ENCODE measurements around the gene SIRT3.
A peak's percentile ranks its signal among the peaks of the same experiment; 100 is the strongest.

Gene SIRT3

DNA sequence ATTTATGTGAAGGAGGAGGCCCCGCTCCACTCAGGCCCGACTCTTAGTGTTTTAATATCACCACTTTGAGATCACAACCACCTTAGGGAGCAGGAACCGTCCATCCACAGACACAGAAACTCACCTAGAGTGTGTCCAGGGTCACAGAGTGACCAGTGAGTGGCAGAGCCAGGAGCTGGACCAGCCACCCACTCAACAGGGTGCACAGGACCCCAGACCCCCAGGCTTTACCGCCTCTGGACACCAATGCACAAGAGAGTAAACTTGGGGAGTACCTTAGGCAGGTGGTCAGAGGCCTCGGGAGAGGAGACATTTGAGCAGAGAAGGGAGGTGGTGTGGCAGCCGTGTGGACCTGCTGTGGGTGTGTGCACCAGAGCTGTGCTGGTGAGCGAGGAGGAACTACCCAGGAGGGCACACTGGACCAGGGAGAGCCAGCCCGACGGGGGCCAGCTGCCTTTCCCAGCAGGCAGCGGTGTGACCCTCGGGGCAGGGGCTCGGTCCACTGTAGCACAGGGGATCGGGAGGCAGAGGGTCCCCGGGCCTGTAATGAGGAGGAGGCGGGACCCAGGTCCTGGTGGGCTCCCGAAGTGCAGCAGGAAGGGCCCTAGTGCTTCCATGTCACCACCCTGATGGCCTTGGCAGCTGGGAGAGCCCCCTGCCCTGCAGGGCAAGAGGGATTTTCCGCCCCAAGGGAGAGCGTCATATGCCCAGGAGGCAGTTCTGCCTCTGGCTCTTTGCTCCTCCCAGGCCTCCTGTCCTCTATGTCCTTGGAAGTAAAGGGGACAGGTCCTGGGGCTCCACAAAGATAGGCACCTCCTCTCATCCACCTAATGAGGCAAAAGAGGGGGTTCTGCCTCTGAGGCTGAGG is 34.5 kb upstream of the SIRT3 start:
- no peak for DNase-seq

DNA sequence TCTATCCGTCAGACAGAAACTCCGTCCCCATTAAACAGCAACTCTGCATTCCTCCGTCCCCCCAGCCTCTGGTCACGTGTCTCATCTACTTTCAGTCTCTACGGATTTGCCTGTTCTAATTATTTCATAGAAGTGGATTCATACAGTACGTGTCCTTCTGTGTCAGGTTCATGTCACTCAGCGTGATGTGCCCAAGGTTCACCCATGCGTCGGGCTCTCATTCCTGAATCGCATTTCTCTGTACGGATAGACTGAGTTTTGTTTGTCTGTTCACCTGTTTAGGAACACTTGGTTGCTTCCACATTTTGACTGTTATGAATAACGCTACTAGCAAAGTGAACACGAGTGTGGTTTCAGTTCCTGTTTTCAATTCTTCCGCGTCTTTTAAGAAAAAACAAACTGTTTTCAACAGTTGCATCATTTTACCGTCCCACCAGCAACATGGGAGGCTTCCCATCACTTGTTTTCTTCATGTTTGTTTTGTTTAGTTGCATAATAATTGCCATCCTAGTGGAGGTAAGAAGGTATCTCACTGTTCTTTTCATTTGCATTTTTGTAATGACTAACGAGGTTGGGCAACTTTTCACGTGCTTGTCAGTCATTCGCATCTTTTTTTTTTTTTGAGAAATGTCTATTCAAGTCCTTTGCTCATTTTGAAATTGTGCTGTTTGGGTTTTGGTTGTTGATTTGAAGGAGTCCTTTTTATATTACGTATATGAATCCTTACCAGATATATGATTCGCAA is 33.2 kb upstream of the SIRT3 start:
- DNase-seq = peak; percentile 66

DNA sequence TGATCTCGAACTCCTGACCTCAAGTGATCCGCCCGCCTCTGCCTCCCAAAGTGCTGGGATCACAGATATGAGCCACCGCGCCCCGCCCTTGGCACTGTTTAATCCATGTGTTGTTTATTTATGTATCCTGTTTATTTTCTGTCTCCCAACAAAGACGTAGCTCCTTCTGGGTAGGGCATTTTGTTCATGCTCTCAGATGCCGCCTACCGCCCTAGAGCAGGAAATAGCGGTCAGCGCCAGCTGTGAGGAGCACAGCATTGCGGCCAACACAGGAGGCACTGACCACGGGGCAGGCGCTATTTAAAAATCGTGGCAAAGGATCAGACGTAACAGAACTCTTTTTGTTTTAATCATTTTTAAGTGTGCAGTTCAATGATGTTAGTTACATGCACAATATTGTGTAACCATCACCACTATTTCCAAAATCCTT is 32.6 kb upstream of the SIRT3 start:
- peak; percentile 45 for DNase-seq

DNA sequence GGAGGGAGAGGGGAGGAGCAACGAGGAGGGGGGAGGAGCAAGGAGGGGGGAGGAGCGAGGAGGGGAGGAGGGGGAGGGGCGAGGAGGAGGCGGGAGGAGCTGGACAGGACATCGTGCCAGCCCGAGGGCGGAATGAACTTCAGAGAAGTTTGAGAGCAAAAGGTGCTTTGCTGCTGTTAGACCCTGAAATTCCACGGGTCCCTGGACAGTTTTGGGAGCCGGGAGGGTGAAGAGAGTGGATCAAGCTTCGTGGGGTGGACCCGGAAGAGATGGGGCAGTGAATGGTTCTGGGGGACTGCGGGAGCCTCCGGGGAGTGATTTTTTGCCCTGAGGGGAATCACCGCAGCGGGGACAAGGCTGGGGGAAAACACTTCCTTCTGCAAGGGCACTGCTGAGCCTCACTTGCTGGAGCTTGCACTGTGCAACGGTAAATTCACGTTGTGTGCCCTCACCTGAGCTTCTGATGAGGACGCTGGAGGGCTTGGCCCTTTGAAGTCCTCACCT is 31.4 kb upstream of the SIRT3 start:
- DNase-seq = peak; percentile 47

DNA sequence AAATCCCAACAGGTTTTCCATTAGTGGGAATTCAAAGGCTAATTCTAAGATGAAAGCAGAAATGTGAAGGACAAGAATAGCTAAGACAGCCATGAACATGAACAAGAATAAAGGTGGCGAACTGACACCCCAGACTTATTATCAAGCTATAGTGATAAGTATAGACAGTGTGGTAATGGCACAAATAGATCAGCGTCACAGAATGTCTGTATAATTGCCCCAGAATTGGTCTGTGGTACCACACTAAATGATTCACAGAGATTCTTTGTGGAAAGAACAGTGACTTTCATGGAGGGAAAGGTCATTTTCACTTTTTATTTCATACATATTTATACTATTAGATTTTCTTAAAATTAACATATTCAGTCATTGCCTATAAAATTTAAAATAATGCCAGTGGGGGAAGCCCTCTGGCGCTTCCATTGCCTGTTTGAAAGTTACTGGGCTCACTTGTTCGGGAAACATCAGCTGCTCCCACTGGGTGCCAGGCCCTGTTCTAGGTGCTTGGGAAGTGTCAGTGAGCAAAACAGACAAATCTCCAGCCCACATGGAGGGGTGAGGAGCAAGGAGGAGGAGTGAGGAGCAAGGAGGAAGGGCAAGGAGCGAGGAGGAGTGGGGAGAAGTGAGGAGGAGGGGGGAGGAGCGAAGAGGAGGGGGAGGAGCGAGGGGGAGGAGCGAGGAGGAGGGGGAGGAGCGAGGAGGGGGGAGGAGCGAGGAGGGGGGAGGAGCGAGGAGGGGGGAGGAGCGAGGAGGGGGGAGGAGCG is 30.7 kb upstream of the SIRT3 start:
- DNase-seq = peak; percentile 36

DNA sequence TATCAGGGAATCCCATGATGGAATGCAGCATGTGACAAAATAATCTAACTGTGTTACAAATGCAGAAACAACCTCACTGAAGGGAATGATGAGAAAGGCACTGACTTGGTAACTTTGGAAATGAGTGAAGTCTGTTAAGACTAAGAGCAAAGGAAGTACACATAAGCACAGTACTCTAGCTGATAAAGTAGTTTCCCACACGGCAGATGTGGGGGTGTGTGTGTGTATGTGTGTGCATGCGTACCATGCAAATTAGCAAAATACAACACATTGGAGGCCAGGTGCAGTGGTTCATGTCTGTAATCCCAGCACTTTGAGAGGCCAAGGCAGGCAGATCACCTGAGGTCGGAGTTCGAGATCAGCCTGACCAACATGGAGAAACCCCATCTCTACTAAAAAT is 25.5 kb upstream of the SIRT3 start:
- no peak for DNase-seq

DNA sequence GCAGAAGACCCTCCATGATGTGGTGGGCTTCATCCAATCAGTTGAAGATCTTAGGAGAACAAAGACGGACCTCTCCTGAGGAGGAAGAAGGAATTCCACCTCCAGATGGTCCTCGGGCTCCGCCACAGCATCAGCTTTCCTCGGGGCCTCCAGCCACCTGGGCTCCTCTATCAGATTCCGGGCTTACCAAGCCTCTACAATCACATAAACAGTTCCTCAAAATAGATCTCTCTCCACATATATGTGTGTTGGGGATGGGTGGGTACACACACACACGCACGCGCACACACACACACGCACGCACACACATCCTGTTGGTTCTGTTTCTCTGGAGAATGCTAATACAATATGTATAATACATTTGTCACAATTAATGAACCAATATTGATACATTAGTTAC is 23.3 kb upstream of the SIRT3 start:
- DNase-seq = no peak

DNA sequence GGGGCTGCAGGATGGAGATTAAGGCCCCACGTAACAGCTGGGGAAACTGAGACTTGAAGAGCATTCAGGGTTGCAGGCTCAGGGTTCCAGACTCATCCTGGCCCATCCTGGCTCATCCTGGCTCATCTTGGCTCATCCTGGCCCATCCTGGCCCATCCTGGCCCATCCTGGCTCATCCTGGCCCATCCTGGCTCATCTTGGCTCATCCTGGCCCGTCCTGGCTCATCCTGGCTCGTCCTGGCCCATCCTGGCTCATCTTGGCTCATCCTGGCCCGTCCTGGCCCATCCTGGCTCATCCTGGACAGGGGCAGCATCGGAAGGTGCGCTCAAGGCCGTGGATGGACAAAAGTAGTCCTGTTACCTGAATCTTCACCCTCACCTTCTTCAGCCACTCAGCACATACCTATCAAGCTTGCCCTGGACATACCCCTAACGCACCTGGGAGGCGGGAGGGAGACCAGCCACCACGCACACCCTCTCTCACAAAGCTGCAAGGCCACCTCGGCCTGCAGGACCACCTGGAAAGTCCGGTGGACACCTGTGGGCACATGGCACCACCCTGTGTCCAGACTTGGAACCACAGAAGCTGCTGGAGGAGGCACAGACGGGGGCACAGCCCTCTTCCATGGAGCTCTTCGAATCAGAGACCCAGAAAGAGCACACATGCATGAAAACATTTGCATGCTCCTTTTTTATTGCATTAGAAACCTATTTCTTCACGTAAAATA is 21.8 kb upstream of the SIRT3 start:
- no peak for DNase-seq

DNA sequence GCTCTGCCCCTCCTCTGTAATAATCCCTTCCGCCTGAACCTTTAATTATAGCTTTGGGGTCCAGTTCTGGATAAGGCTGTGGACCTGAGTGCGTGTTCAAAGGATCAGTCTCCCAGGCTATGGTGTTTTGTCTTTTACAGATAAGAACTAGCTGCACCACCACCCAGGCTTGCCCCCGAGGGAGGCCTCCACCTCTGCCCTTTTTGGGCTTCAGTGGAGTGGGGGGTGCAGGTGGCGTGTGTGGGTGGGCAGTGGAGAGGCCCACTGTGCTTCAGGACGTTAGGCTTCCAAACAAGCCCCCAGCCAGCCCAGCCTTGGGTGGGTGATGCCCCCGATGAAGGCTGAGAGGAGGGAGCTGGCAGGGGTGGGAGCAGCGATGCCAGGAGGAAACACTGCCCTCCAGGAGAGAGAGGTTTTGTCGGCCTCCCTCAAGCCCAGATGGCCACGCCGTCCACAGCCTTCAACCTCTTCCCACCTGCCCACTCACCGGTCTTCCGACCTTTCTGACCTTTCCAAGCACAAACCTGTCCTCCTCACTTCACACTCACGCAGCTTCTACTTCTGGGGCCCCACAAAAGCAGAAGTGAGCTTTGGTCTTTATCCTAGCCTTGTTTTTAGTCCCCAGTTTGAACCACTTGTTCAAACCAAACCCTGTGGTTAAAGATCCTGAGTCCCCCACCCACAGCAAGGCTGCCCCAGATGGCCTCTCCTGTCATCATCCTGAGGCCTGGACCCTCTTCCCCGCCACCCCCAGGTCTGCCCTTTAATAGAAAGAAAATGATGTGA is 21.0 kb upstream of the SIRT3 start:
- no peak for DNase-seq

DNA sequence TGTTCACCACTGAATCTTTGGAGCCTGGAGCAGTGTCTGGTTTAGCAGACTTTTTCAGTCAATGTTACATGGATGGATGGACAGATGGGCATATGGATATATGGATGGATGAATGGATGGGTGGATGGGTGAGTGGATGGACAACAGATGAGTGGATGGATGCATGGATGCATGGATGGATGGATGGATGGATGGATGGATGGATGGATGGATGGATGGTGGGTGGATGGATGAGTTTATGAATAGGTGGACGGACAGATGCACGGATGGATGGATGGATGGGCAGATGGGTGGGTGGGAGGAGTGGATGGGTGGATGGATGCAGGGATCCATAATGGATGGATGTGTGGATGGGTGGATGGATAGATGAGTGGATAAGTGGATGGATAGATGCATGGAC is 19.7 kb upstream of the SIRT3 start:
- no peak for DNase-seq

DNA sequence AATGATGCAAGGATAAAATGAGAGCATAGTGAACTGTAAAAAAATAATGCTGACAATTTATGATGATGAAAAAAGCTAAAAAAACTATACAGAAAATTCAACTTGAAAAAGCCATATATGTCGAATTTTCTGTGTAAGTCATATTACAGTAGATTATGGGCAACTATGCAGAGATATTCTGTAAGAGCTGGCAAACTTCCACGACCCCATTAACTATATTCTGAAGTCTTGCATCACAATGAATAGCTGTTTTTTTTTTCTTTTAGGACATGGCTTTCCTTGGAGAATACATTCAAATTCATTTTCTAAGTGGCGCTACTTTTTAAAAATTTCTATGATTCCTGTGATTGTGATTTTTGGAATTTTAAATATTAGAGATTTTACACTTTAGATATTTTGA is 19.0 kb upstream of the SIRT3 start:
- DNase-seq = no peak

DNA sequence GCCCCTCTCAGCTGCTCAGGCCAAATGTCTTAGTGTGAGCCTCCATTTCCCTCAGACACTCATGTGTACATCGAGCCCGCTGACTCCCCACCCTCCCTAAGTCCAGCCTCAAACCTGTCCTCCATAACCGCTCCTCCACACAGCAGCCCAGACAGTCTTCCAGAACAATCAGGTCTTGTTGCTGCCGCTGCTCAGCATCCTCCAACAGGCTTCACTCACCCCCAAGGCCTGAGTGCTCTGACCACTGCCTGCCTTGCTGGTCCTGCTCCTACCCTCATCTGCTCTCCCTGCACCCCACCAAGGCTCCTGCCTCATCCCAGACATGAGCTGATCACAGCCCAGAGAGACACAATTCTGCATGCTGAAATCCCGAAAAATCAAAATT is 17.7 kb upstream of the SIRT3 start:
- DNase-seq = no peak

DNA sequence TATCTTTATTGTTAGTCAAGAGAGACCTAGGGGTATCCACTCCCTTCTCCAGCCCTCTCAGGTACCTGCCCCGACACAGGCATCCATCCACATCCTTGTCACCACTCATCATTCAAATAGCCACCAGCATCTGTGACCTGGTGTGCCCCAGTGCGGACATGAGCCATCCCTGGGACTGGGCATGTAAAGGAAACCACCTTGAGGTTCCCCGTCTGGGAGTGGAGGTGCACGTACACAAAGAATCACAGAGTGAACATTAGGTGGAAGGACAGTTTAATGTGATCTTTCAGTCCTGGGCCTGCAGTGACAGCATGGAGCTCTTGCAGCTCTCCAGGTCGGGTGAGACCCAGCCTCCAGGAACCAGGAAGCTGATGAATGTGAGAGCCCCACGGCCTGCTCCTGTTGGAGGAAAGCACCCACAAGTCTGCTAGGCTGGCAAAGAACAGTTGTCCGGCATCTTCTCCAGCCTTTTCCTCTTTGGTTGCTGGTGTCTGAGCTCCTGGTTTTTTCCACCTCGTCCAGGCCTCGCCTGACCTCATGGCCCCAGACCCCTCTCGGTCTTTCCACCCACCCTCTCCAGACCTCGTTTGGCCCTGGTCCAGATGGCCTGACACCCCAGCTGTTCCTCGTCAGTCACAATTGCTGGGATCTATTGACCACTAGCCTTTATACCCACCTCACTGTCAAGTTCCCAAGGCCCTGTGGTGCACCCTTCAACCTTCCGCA is 17.2 kb upstream of the SIRT3 start:
- DNase-seq = no peak

DNA sequence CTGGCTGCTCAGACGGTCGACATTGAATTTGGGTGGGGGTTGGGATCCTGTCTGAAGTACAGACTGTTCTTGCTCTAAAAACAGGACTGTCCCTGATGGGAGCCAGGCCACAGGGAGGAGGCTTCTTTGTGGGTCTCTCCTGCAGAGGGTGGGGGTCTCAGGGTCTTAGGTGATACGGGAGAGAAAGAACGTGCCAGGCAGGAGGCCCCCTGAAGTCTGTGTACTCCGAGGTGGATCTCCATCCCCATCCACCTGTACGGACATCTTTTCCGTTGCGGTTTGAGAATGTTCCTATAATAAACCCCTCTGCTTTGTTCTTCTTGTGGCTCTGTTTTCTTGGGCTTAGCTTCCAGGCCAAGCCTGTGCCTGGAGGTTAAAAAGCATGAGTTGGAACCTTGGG is 16.5 kb upstream of the SIRT3 start:
- no peak for DNase-seq

DNA sequence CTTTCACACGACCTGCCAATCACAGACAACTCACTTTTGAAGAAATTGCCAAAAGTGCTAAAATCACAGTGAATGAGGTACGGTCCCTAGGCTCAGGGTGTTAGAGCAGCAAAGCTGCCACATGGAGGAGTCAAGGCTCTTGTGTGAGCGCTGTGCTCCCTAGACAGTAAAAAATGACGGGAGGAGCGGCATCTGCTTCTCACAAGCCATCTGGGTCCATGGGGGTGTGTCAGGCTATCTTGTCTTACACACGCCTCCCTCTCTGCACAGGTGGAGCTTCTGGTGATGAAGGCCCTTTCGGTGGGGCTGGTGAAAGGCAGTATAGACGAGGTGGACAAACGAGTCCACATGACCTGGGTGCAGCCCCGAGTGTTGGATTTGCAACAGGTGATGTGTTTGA is 15.4 kb upstream of the SIRT3 start:
- no peak for DNase-seq

DNA sequence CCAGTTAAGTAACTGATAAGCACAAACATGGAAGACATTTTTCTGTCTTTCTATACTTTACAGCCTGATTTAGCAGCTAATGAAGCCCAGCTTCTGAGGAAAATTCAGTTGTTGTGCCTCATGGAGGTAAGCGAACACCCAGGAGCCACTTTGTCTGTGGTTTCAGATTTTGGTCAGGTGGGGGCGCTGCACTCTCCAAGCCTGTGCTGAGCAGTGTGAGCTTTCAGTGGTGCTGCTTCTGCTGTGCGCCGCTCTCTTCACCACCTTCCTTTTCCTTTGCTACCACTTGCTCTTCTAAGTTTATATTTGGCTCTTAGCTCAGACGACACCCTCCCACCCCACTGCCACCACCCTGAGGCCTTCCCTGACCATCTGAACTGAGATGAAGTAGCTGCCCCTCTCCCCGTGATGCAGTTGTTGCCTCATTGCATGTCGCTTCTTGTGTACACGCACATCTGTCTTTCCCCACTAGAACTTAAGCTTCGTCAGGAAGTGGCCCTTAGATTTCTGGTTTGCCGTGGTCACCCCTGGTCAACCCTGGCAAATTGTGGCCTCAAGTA is 14.7 kb upstream of the SIRT3 start:
- DNase-seq = peak; percentile 80

DNA sequence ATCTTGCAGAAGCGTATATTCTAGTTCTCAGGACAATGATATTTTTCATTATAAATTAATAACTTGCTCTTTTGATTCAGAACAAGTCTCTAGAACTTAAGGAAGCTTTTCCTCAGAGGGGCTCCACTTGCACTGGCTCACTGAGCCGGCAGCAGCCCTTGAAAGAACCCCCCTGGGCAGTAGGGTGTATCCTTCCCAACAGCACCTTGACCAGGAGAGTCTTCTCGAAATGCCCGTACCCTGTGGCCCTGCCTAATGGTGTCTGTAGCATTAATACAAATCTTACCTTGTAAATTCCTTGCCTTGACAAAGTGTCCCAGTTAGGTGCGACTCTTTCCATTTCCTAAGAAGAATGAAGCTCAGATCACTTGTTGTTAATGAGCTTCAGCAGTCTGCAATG is 14.1 kb upstream of the SIRT3 start:
- DNase-seq = no peak

DNA sequence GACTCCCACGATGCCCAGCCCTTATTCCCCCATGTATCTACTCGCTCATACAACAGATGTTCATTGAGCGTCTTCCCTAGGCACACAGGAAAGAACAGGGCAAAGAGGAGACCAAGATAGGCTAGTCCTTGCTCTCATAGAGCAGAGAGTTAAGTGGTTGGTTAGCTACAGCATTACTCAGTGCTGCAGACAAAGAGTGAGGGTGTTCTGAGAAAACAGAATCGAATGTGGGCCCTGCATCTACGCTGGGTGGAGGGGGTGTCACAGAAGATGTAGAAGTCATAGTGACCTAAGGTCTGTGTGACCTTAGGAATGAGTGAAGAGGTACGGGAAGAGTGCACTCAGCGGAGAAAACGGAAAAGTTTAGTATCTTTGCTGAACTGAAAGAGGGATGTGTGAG is 12.9 kb upstream of the SIRT3 start:
- no peak for DNase-seq

DNA sequence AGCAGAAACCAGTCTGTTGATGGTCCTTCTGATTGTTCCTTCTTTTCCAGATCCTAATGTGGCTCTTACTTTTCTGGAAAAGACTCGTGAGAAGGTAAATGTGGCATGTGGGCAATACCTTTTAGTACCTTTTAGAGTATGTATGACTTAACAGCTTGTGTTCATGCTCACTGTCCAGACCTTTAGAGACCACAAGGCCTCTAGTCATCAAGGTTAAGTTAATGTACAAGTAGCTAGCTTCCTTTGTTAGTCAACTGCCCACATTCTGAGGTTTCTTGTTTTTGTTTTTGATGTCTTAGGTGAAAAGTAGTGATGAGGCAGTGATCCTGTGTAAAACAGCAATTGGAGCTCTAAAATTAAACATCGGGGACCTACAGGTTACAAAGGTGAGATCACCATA is 8.2 kb upstream of the SIRT3 start:
- DNase-seq = no peak

DNA sequence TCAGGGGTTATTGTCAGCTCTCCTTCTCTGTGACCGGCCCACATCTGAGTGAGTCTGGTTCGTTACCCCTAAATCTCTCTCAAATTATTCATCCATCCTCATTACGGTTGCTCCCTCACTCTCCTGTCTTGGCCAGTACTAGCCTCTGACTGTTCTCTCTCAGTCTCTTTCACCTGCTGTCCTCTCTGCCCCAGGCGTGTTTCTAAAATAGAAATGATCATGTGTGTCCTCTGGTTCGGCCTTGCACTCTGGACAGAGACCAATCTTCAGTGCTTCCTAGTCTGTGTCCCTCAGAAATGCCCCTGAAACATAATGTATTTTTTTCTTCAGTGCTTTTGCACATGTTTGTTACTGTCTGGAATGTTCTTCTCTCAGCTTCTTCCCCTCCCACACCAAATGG is 5.5 kb upstream of the SIRT3 start:
- no peak for DNase-seq

DNA sequence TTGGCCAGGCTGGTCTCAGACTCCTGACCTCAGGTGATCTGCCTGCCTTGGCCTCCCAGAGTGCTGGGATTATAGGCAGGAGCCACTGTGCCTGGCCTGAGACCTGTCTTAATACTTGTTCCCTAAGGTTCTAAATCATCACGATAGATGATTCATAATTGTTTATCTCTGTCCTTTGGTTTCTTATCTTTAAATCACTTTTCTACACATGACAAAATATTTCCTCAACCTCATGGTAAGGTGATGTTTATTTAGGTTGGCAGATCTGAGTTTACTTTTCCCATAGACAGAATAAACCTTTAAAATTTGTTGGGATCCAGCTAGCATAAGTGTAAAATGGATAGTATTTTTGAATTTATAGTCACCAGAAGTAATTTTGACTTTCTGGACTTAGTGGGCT is 4.2 kb upstream of the SIRT3 start:
- DNase-seq = no peak

All from activated naive CD4-positive, alpha-beta T cell treated with Interleukin-2 at 50 U/mL for 16 hours (primary cell).